Astrocyte of the cerebellum (primary cell): ENCODE data around the gene PHF2.

Experiments used
- DNase-seq: peaks from one replicate; pipeline ENCODE4 v3.0.0-alpha.2; 2011; ENCODE audit warnings: low read depth
- H3K4me3 ChIP-seq: 2 replicates; pipeline ENCODE4 v1.5.1; 2011; ENCODE audit warnings: mild to moderate bottlenecking, low read depth, low read length, moderate library complexity
- in situ Hi-C: cut with HindIII; loops from 2 replicates; pipeline ENCODE4 v1.10.0; 2017; ENCODE audit warnings: low sequenced_read_pairs
- TF ChIP-seq, protein P1 (sequence below): IDR thresholded peaks from 2 replicates; pipeline ENCODE4 v1.5.1; 2012; ENCODE audit warnings: low read length, low read depth, moderate library complexity, mild to moderate bottlenecking; ENCODE audit errors: missing control alignments

Gene PHF2

GRCh38 chr9:93557366-93558137, 18.8 kb upstream of the PHF2 start:
- in situ Hi-C loops = no loop called here
- no peak overlapping the region for H3K4me3 ChIP-seq
- TF ChIP-seq, protein P1, sequence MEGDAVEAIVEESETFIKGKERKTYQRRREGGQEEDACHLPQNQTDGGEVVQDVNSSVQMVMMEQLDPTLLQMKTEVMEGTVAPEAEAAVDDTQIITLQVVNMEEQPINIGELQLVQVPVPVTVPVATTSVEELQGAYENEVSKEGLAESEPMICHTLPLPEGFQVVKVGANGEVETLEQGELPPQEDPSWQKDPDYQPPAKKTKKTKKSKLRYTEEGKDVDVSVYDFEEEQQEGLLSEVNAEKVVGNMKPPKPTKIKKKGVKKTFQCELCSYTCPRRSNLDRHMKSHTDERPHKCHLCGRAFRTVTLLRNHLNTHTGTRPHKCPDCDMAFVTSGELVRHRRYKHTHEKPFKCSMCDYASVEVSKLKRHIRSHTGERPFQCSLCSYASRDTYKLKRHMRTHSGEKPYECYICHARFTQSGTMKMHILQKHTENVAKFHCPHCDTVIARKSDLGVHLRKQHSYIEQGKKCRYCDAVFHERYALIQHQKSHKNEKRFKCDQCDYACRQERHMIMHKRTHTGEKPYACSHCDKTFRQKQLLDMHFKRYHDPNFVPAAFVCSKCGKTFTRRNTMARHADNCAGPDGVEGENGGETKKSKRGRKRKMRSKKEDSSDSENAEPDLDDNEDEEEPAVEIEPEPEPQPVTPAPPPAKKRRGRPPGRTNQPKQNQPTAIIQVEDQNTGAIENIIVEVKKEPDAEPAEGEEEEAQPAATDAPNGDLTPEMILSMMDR = no peak
- DNase-seq = no peak

DNA sequence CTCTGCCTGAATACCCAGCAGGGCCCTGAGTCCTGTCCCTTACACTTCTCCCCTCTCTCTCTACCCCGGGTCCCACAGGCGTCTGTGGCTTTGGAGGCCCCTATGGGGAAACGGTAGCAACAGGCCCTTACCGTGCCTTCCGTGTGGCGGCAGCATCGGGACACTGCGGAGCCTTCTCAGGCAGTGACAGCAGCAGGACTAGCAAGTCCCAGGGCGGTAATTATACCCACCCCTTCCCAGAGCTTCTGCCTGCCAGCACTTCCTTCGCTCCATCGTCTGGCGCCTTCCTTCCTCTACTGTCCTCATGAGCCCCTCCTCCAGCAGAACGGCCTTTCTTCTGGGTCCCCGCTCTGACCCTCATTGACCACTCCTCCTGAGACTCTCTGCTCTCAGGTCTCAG, 17.9 kb upstream of the PHF2 start:
- TF ChIP-seq, protein P1 = no peak
- in situ Hi-C loops = no loop called here
- no peak for DNase-seq
- H3K4me3 ChIP-seq = no peak overlapping the region

DNA sequence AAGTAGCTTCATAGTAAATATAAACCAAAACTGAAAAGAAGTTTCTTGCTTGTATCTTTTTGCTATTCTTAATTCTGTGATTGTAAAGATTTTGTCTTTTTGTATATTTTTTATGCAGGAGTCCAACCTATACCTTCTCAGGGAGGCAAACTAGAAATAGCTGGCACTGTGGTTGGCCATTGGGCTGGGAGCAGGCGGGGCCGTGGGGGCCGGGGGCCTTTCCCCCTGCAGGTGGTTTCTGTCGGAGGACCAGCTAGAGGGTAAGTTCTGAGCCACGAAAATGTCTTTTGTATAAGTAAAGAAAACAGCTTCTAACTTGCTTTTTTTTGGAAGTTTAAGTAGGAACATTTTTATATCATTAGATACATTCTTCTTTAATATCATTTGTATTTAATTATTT, 15.4 kb upstream of the PHF2 start:
- H3K4me3 ChIP-seq = no peak overlapping the region
- in situ Hi-C loops = no loop called here
- TF ChIP-seq, protein P1 = no peak
- no peak for DNase-seq

GRCh38 chr9:93562157-93562556, 14.2 kb upstream of the PHF2 start:
- DNase-seq = no peak
- TF ChIP-seq, protein P1 = no peak
- in situ Hi-C loops = no loop called here
- no peak overlapping the region for H3K4me3 ChIP-seq

DNA sequence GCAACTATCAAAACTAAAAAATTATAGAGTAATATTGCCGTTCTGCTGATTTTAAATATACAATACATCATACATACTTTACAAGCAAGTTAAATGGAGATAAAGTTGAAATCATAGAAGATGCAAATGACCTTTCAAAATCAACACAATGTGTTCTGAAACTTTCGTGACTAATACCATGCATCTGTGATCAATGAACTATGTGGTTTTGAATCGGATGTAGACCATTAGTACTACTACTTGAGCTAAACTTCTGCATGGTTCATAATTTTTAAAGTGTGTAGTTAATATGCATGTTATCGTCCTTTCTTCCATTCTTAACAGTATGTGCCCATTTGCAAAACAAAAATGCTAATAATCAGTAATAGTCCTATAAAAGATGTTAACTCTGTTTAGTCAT, 11.3 kb upstream of the PHF2 start:
- TF ChIP-seq, protein P1 = no peak
- no peak for DNase-seq
- in situ Hi-C loops = no loop called here
- H3K4me3 ChIP-seq = no peak overlapping the region

DNA sequence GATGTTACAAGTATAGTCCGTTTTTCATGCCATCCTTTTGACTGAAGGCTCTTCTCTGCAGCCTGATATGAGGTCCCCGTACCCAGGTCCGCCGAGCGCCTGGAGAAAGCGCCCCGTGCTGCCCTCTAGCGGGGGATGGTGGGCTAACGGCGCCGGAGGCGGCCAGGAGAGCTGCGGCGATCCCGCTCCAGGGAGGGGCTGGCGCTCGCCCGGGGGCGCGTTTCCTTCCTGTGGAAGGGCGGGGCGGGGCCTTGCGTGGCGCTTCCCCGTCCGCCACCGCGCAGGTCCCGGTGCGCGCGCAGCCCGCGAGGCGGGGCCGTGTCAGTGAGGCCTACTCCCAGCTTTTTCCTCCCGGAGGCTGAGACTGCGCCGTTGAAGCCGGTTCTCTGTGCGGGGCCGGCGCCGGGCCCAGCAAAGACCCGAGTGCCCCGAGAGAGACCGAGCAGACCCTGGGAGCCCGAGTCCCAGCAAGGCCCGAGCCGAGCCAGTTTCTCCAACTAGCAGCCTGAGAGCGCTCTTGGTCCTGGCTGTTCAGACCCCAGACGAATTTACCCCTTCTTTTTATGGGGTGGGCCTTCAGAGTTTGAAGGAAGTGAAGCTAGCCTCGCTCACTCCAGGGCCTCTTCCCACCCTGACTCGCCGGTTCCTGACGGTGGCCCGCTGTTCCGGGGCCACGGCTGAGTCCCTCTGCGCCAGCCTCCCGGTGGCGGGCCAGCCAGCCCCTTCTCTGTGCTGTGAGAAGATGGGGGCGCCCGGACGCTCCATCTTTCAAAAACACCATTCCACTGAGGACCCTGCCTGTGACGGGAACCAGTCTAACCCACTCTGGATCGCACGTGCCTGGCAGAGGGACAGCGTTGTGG, 9.7 kb upstream of the PHF2 start:
- peak overlapping the region; percentile 59 for H3K4me3 ChIP-seq
- in situ Hi-C loops = no loop called here
- peak; percentile 90 for DNase-seq
- TF ChIP-seq, protein P1 = peak; percentile 96
